Naive thymus-derived CD8-positive, alpha-beta T cell (primary cell): ENCODE measurements around the gene NAA15. TPM values are rescaled to one million over a fixed set of nuclear protein-coding genes. Genes with fewer than 3 reads are reported as not detected.
A peak's percentile ranks its signal among the peaks of the same experiment; 100 is the strongest.
"Not testable (repeated sequence)": the region's sequence is repeated elsewhere in the genome, so short reads cannot be mapped to it uniquely, and the experiment has no call there.

Experiments used
- ATAC-seq, 2 donors: fragments of 150-1000 bp; cut with Tn5 transposase in 1 of 2; sonication (Bioruptor Pico), chemical (Tn5 transposase) in 1 of 2; 1 replicate in 1 of 2; 2 replicates in 1 of 2; pipeline ENCODE4 v1.10.0; 2021; ENCODE audit warnings: mild to moderate bottlenecking in 2 of 2, moderate library complexity in 2 of 2
- POLR2A ChIA-PET: fragments of 350-600 bp; sonication (Branson Sonifier 250); formaldehyde crosslinking; loops from one replicate; lab custom pipeline; 2021; ENCODE audit warnings: antibody characterized with exemption; lab: Charles Lee
- DNase-seq, 10 donors: peaks; one replicate each; pipeline versions ENCODE4 v3.0.0 to v3.0.0-alpha.2; 2020 to 2022
- H3K27ac Mint-ChIP-seq, 10 donors: one replicate each; pipeline ENCODE4 v1.8.0; 2020 to 2022; ENCODE audit warnings: mild to moderate bottlenecking in 10 of 10, mixed read lengths in 10 of 10, moderate library complexity in 4 of 10, inconsistent platforms in 1 of 10
- H3K27me3 Mint-ChIP-seq, 5 donors: one replicate each; pipeline ENCODE4 v1.8.0; 2021 to 2022; ENCODE audit warnings: mixed read lengths in 5 of 5
- H3K36me3 Mint-ChIP-seq, 3 donors: one replicate each; pipeline ENCODE4 v1.8.0; 2020 to 2022; ENCODE audit warnings: mixed read lengths in 3 of 3, mild to moderate bottlenecking in 2 of 3, inconsistent platforms in 1 of 3
- H3K4me1 Mint-ChIP-seq, 4 donors: one replicate each; pipeline ENCODE4 v1.8.0; 2021 to 2022; ENCODE audit warnings: mixed read lengths in 4 of 4
- H3K4me3 Mint-ChIP-seq, 10 donors: one replicate each; pipeline ENCODE4 v1.8.0; 2020 to 2022; ENCODE audit warnings: mild to moderate bottlenecking in 10 of 10, mixed read lengths in 10 of 10, moderate library complexity in 6 of 10, inconsistent platforms in 1 of 10
- H3K9me3 Mint-ChIP-seq, 9 donors: one replicate each; pipeline ENCODE4 v1.8.0; 2020 to 2022; ENCODE audit warnings: mixed read lengths in 9 of 9, mild to moderate bottlenecking in 3 of 9, inconsistent platforms in 1 of 9, moderate library complexity in 1 of 9
- polyA plus RNA-seq, 3 donors: library from polyadenylated mRNA; unstranded; fragments of 300-500 nt; fragmentation: Illumina TruSeq; gene quantifications; one replicate each; pipeline ENCODE4 v1.2.3, GENCODE V29; 2021
- total RNA-seq, 8 experiments: library from RNA in 2 of 8; stranded (reverse) in 2 of 8; gene quantifications; one replicate each; pipeline ENCODE4 v1.2.3 and lab custom pipeline; 2021 to 2026

The NAA15 gene
- total RNA-seq: 10 to 100 TPM; 54.1 to 60.8 TPM
- polyA plus RNA-seq: 10 to 100 TPM; 32.1 to 41.8 (median 36.1) TPM
- 86.0 to 292 (median 103) reads per million in 6 experiments for total RNA-seq (lab: John Stamatoyannopoulos, UW)

DNA sequence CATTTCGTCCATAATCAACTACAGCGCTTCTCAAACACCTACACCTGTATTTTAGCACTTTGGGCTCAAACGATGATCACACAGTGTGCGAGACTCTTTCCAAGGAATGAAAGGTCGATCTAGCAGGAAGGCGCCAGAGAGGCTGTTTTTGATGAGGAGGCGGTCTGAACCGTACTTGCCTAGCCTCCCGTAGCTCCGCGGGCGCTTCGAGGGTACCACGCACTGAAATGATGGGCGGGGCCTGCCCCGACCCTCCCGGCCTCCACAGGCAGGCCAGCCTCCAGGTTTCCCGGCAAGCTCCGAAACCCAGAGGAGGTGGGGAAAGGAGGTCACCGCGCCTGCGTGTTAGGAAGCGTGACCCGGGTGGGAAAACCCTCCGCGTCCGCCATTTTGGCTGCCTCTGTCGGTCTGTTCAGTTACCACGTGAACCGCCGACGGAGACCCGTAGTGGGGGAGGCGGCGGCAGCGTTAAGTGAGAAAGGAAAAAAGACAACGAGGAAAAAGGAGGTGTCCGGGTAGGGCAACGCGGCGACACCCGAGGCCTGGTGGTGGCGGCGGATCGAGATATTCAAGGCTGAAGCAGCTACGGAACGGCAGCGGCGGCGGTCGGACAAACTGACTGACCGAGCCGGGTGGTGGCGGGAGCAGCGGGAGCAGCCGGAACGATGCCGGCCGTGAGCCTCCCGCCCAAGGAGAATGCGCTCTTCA, at the start of gene NAA15:
TSS of gene NAA15 (plus strand) at position 393 of the 708 bp plus-strand sequence. CDS start at position 666, 273 bp downstream.
- Mint-ChIP-seq H3K27me3 (no peaks in the 10 kb centered on the region), H3K36me3 (peaks cover 5 to 16% (median 9%) of the 10 kb centered on the region in 3 donors), H3K27ac (peak within 1 kb of the TSS; percentile 98 to 100 (median 99)), H3K9me3 (no peaks in the 10 kb centered on the region), H3K4me1 (peaks cover 14 to 71% (median 50%) of the 10 kb centered on the region in 4 donors), H3K4me3 (peak within 1 kb of the TSS; percentile 96 to 100 (median 99))
- DNase-seq: peak; percentile 93 to 99 (median 98)
- POLR2A ChIA-PET: interaction anchor here (0.5 to 5.4 kb wide), 18 partner anchors 9 to 285 kb away, joined by 3 to 41 read pairs (median 4); partner anchors contain the start of genes ELF2, NOCT, RAB33B and SETD7
- ATAC-seq: peak; percentile 90 to 91

DNA sequence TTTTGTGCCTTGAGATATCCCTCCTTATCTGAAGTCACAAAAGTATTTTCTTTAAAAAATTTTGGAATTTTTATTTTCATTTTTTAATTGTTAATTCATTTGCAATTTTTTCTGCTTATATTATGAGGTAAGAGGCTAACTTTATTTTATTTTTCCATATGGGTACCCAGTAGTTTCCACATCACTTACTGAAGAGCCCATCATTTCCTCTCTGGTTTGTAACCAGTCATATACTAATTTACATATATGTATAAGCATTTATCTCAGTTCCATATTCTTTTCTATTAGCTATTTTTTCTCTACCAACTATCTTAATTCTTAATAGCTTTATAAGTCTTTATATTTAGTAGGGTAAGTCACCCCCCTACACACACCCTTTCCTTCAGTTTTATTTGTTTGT, 48.3 kb upstream of the NAA15 start:
- H3K9me3 Mint-ChIP-seq: no peaks in the 10 kb centered on the region
- no peak for ATAC-seq
- no peak overlapping the region for H3K27ac Mint-ChIP-seq
- no peaks in the 10 kb centered on the region for H3K4me1 Mint-ChIP-seq
- H3K27me3 Mint-ChIP-seq: no peaks in the 10 kb centered on the region
- POLR2A ChIA-PET: no interaction called here
- H3K36me3 Mint-ChIP-seq: no peaks in the 10 kb centered on the region
- no peak overlapping the region for H3K4me3 Mint-ChIP-seq
- DNase-seq: no peak

DNA sequence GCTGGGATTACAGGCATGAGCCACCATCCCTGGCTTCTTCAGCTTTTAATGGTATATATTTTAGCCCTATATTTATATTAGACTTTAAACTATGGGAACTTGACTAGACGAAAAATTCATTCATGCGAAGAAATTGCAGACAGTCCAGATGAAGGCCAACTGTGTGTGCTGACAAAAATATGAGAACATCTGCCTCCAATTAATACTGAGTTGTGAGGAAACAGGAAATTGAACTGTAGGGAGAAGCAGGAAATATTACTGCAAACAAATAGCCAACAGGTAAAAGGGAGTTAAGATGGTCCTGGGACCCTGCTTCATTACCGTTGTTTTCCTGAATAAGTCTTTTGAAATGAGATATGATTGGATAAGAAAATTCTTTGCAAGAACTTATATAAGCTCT, 47.6 kb upstream of the NAA15 start:
- no peaks in the 10 kb centered on the region for H3K9me3 Mint-ChIP-seq
- H3K27ac Mint-ChIP-seq: no peak overlapping the region
- ATAC-seq (no peak), DNase-seq (no peak)
- no peak overlapping the region for H3K4me3 Mint-ChIP-seq
- no peaks in the 10 kb centered on the region for H3K27me3 Mint-ChIP-seq
- no peaks in the 10 kb centered on the region for H3K4me1 Mint-ChIP-seq
- no peaks in the 10 kb centered on the region for H3K36me3 Mint-ChIP-seq
- POLR2A ChIA-PET: no interaction called here

DNA sequence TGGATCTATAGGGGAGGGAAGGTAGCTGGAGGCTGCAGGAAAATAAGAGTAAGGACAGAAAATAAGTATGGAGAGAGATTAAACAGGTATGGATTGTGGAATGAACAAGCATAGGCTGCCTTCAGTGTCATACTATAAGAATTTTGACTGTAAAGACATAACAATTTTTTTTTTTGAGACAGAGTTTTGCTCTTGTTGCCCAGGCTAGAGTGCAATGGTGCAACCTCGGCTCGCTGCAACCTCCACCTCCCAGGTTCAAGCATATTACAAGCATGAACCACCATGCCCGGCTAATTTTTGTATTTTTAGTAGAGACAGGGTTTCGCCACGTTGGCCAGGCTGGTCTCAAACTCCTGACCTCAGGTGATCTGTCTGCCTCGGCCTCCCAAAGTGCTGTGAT, 45.7 kb upstream of the NAA15 start:
- ATAC-seq, POLR2A ChIA-PET, H3K4me1 Mint-ChIP-seq, H3K9me3 Mint-ChIP-seq, DNase-seq, H3K27me3 Mint-ChIP-seq, H3K36me3 Mint-ChIP-seq, H3K4me3 Mint-ChIP-seq: not testable (repeated sequence)
- H3K27ac Mint-ChIP-seq: peak overlapping the region in 1 of 10 donors; percentile 16

DNA sequence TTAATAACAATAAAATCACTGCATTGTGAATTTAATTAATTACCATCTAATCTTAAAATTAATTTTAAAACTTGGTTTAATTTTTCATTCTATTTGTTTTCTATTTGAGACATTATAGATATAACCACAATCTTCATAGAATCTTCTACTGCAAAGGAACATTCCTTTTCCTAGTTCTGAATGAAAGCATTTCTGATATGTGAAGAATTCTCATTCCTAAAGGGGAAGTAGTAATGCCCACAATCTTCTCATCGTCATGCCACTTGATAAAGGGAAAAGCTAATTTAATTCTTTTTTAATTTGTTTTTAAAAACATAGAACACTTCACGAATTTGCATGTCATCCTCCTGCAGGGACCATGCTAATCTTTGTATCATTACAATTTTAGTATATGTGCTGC, 45.0 kb upstream of the NAA15 start:
- Mint-ChIP-seq H3K27me3 (no peaks in the 10 kb centered on the region), H3K36me3 (no peaks in the 10 kb centered on the region), H3K27ac (no peak overlapping the region), H3K4me1 (no peaks in the 10 kb centered on the region), H3K9me3 (no peaks in the 10 kb centered on the region), H3K4me3 (no peak overlapping the region)
- POLR2A ChIA-PET: no interaction called here
- ATAC-seq: no peak
- no peak for DNase-seq

DNA sequence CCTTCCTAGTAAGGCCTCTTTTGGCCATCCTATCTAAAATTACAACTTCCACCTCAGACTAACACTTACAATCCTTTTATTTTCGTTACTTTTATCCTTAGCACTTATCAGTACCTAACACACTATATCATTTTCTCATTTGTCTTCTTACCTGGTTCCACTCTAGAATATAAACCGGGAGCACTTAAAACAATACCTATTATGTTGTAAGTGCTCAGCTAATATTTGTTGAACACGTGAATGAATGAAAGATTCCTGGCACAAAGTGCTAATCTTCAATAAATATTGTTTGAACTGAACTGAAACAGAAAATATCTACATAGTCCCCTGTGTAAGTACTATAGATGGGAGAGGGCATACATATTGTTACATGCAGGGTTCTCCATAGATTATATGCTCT, 35.7 kb upstream of the NAA15 start:
- Mint-ChIP-seq H3K4me3 (no peak overlapping the region), H3K27me3 (peaks cover 0 to 1% (median 0%) of the 10 kb centered on the region in 5 donors), H3K4me1 (peaks cover 5 to 20% (median 11%) of the 10 kb centered on the region in 4 donors), H3K9me3 (no peaks in the 10 kb centered on the region), H3K27ac (no peak overlapping the region), H3K36me3 (no peaks in the 10 kb centered on the region)
- POLR2A ChIA-PET: interaction anchor here (1.0 kb wide), 1 partner anchor 36 kb away, joined by 5 read pairs; the partner anchor contains the start of gene NAA15
- no peak for ATAC-seq
- no peak for DNase-seq

DNA sequence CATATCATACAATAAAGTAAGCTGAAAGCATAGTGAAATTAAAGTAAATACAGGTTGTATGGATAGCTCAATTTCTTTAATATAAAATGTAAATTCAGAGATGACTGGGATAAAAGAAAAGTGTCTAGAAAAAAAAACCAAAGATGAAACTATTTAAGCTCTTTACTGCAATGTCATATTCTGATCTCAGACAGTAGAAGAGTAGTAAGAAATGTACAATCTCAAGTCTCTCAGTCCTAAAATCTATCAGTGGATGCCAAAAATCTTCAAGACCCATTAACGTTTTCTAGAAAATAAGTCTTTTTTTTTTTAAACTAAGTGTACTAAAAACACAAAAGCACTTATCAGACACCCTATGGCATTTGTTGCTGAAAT, 35.1 kb upstream of the NAA15 start:
- Mint-ChIP-seq H3K4me1 (peaks cover 5 to 20% (median 11%) of the 10 kb centered on the region in 4 donors), H3K4me3 (peak overlapping the region; percentile 73 to 91 (median 83)), H3K9me3 (no peaks in the 10 kb centered on the region), H3K36me3 (no peaks in the 10 kb centered on the region), H3K27ac (peak overlapping the region in 9 of 10 donors; percentile 49 to 88 (median 75)), H3K27me3 (peaks cover 0 to 1% (median 0%) of the 10 kb centered on the region in 5 donors)
- DNase-seq: no peak
- POLR2A ChIA-PET: interaction anchor here (0.7 to 1.0 kb wide), 2 partner anchors 35 to 211 kb away, joined by 3 to 5 read pairs; partner anchors contain the start of gene NAA15
- no peak for ATAC-seq

DNA sequence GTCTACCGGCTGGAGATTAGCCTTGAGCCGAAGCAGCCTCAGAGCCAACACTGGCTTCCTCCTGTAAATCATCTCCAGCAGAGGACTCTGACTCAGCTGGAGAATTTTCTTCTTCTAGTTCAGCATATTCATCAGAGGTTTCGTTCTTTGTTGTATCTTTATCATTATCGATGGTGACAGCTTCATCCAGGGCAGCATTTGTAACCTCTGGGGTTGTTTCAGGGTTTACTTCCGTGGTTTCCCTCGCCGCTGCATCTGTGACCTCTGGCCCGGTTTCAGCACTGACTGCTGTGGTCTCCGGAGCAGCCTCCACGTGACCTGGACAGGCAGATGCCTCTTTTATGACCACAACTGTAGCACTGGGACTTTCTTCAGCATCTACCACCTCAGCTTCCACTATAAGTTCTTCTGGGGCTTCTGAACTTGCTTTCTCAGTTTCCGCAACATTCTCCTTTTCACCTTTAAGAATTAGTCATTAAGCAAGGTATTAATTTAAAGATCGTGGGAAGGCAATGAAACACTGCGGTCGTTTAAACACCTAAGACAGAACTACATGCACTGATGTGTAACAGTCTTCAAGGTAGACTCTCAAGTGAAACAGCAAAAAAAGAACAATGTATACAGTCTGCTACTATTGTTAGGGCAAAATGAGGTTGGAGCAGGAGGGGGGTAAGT, 34.6 kb upstream of the NAA15 start:
- Mint-ChIP-seq H3K4me1 (peaks cover 5 to 20% (median 11%) of the 10 kb centered on the region in 4 donors), H3K9me3 (no peaks in the 10 kb centered on the region), H3K4me3 (peak overlapping the region; percentile 73 to 91 (median 83)), H3K27me3 (no peaks in the 10 kb centered on the region), H3K27ac (peak overlapping the region; percentile 11 to 88 (median 74)), H3K36me3 (no peaks in the 10 kb centered on the region)
- DNase-seq: peak; percentile 29 to 69 (median 50)
- POLR2A ChIA-PET: interaction anchor here (0.7 to 1.0 kb wide), 2 partner anchors 34 to 210 kb away, joined by 3 to 5 read pairs; partner anchors contain the start of gene NAA15
- peak; percentile 98 for ATAC-seq

DNA sequence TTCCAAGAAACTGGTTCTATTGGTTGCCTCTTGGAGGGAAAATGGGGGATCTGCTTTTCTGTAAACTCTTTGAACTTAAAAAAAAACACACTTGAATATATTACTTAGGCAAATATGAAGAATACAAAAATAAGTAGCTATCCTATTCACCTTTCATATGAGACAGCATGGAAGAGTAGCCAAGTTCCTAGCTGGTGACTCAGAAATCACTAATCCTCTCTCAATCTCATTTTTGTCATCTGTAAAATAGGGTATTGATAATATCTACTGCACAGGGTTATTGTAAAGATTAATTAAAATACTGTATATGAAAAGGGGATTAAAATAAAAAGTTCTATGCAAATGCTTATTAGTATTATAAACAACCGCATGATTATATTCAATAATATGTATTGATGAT, 34.0 kb upstream of the NAA15 start:
- DNase-seq (no peak), ATAC-seq (no peak)
- Mint-ChIP-seq H3K27me3 (no peaks in the 10 kb centered on the region), H3K9me3 (no peaks in the 10 kb centered on the region), H3K36me3 (no peaks in the 10 kb centered on the region), H3K27ac (peak overlapping the region in 4 of 10 donors; percentile 49 to 88 (median 70)), H3K4me3 (peak overlapping the region in 8 of 10 donors; percentile 8 to 87 (median 82)), H3K4me1 (peaks cover 5 to 20% (median 11%) of the 10 kb centered on the region in 4 donors)
- POLR2A ChIA-PET: no interaction called here

DNA sequence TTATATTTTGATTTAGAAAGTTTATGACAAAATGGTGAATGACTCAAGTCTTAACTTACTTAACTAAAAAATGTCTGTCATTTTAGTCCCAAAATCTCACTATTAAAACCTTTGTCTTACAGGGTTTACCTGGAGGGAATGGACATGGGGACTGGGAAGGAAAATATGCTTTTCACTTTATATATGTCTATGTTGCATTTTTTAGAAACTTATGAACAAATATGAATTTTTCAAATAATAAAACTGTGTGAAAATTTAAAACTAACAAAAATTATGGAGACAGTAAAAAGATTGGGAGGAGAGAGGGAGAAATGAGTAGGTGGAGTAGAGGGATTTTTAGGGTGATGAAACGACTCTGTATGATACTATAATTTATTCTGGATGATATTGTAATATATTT, 27.5 kb upstream of the NAA15 start:
- H3K36me3 Mint-ChIP-seq: peaks cover 0 to 2% (median 2%) of the 10 kb centered on the region in 3 donors
- H3K4me1 Mint-ChIP-seq: peaks cover 2 to 7% (median 4%) of the 10 kb centered on the region in 4 donors
- no peak for DNase-seq
- H3K4me3 Mint-ChIP-seq: no peak overlapping the region
- peaks cover 9 to 26% (median 20%) of the 10 kb centered on the region in 5 donors for H3K27me3 Mint-ChIP-seq
- POLR2A ChIA-PET: no interaction called here
- no peak overlapping the region for H3K27ac Mint-ChIP-seq
- no peak for ATAC-seq
- H3K9me3 Mint-ChIP-seq: no peaks in the 10 kb centered on the region

DNA sequence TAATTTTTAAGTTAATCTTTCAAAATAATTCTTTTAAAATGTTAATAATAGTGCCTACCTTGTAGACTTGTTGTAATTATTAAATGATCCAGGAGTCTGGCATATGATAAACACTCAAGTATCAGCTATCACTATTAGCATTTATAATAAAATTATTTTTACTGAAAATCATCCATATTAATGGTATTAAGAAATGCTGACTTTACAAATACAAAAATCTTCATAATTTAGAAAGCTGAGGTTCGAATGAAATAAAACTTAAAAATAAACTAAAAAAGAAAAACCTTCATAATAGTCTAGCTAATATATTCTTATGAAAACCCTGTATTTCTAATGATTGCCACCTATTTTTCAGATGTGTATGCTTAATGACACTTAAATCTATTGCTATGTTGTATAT, 26.5 kb upstream of the NAA15 start:
- peaks cover 0 to 3% (median 2%) of the 10 kb centered on the region in 3 donors for H3K36me3 Mint-ChIP-seq
- no peak for ATAC-seq
- H3K4me3 Mint-ChIP-seq: no peak overlapping the region
- no peaks in the 10 kb centered on the region for H3K9me3 Mint-ChIP-seq
- POLR2A ChIA-PET: no interaction called here
- H3K27ac Mint-ChIP-seq: no peak overlapping the region
- DNase-seq: no peak
- H3K4me1 Mint-ChIP-seq: peaks cover 8 to 15% (median 14%) of the 10 kb centered on the region in 4 donors
- peaks cover 15 to 34% (median 30%) of the 10 kb centered on the region in 5 donors for H3K27me3 Mint-ChIP-seq

DNA sequence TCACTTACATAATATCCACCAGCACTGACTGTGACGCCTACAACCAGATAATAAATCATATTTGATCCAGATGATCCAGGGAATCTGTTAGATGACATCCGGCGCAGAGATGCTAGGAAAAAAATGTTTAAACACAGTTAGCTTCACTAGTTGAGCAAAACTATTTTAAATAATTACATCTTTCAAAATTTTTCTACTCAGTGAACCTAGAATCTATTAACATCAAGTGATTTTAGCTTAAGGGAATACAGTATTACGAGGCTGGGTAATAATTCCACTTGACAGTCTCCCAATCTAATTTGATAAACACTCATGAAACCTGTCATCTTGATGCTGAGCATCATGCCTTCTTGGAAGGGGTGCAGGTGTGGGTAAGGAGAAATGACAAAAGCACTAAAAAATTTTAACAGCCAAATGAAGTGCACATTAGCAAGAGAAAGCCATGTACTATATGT, 26.0 kb upstream of the NAA15 start:
- ATAC-seq: no peak
- Mint-ChIP-seq H3K9me3 (no peaks in the 10 kb centered on the region), H3K27me3 (peaks cover 15 to 36% (median 30%) of the 10 kb centered on the region in 5 donors), H3K27ac (no peak overlapping the region), H3K36me3 (peaks cover 0 to 3% (median 2%) of the 10 kb centered on the region in 3 donors), H3K4me1 (peaks cover 10 to 18% (median 17%) of the 10 kb centered on the region in 4 donors), H3K4me3 (no peak overlapping the region)
- DNase-seq: no peak
- POLR2A ChIA-PET: no interaction called here
